Gastroesophageal sphincter (tissue), 2 donors: ENCODE measurements around the gene ADAMTSL2.

Source experiments
- POLR2A ChIP-seq, 2 donors: fragments of 450-650 bp; IDR thresholded peaks; one replicate each; pipeline ENCODE4 v1.6.1; 2017; ENCODE audit warnings: antibody characterized with exemption in 2 of 2, mild to moderate bottlenecking in 2 of 2, moderate library complexity in 1 of 2
- POLR2AphosphoS5 ChIP-seq: sonication (generic); formaldehyde crosslinking; IDR thresholded peaks from one replicate; pipeline ENCODE4 v1.6.1; 2017; ENCODE audit warnings: antibody characterized with exemption

GRCh38 chr9:133518706-133519449, 15.6 kb upstream of the ADAMTSL2 start:
- TF ChIP-seq POLR2A (IDR thresholded peaks at IDR 0.05) (no peak), POLR2AphosphoS5 (no peak)
